Gastroesophageal sphincter (tissue), 2 donors: ENCODE results near the gene FANCC.

Experiments used
- POLR2A ChIP-seq, 2 donors: fragments of 450-650 bp; IDR thresholded peaks; one replicate each; pipeline ENCODE4 v1.6.1; 2017; ENCODE audit warnings: antibody characterized with exemption in 2 of 2, mild to moderate bottlenecking in 2 of 2, moderate library complexity in 1 of 2
- POLR2AphosphoS5 ChIP-seq: sonication (generic); formaldehyde crosslinking; IDR thresholded peaks from one replicate; pipeline ENCODE4 v1.6.1; 2017; ENCODE audit warnings: antibody characterized with exemption

- TF ChIP-seq POLR2AphosphoS5 (no peak), POLR2A (IDR thresholded peaks at IDR 0.05) (no peak)
These were observed 260.4 kb downstream of the FANCC start for GRCh38 chr9:95057101-95057500.
